GM23248 (cell line): ENCODE measurements around the gene ZSCAN2.

Source experiments
- EZH2 ChIP-seq: fragments of 200-600 bp; sonication (generic); IDR thresholded peaks from 2 replicates; pipeline ENCODE4 v1.6.1; 2018; ENCODE audit warnings: antibody characterized with exemption, mild to moderate bottlenecking; ENCODE audit not compliant: insufficient read depth, poor library complexity, severe bottlenecking
- EZH2phosphoT487 ChIP-seq: fragments of 200-600 bp; sonication (generic); IDR thresholded peaks from 2 replicates; pipeline ENCODE4 v1.6.1; 2018; ENCODE audit warnings: antibody characterized with exemption, moderate library complexity, mild to moderate bottlenecking, low read depth; ENCODE audit not compliant: insufficient read depth

DNA sequence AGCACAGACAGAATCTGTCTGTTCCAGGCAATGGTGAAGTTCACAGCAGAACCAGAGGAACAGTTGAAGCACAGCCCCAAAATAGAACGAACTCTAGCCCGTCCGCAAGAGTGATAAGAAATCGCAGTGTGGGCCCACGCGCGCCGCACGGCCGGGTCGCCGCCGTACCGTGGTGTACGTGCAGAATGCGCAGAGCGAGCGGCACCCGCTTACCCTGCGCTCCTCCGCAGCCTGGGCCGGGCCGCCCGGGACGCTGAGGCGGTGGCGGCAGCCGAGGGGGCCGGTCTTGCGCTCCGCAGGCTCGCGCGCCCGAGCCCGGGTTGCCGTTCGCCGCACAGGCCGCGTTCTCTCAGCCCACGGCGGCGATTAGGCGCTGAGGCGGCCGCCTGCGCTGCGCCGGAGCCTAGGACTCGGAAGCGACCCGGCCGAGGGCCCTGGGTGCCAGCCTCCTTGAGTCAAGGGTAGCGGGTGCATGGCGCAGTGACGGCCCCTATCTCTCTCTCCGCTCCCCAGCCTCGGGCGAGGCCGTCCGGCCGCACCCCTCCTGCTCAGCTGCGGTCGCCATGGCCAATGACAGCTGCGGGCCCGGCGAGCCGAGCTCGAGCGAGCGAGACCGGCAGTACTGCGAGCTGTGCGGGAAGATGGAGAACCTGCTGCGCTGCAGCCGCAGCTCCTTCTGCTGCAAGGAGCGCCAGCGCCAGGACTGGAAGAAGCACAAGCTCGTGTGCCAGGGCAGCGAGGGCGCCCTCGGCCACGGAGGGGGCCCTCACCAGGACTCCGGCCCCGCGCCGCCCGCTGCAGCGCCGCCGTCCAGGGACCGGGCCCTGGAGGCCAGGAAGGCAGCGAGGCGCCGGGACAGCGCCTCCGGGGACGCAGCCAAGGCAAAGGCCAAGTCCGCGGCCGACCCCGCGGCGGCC is 32.8 kb downstream of the ZSCAN2 start:
- TF ChIP-seq EZH2phosphoT487 (no peak), EZH2 (no peak)
